IMR-90 (cell line): ENCODE measurements around the gene CD34. TPM values are rescaled to one million over a fixed set of nuclear protein-coding genes. Genes with fewer than 3 reads are reported as not detected.
"Not testable (repeated sequence)": the region's sequence is repeated elsewhere in the genome, so short reads cannot be mapped to it uniquely, and the experiment has no call there.

Experiments
- ATAC-seq: fragments of 200-7000 bp; cut with Tn5 transposase; 2 replicates; pipeline ENCODE4 v1.9.1; 2020; ENCODE audit warnings: low read depth, mild to moderate bottlenecking, moderate library complexity
- BruUV-seq: library from RNA; stranded (reverse); fragments of 400-500 nt; replicated peaks from 2 replicates; lab custom pipeline; 2021; lab: Mats Ljungman, UMichigan
- CTCF ChIA-PET: fragments of 300-600 bp; formaldehyde crosslinking; extraction: SDS; loops from one replicate; lab custom pipeline; 2021; ENCODE audit warnings: antibody characterized with exemption; lab: Yijun Ruan, JAX
- POLR2A ChIA-PET: fragments of 300-600 bp; sonication (Branson Sonifier 250); formaldehyde crosslinking; loops from one replicate; lab custom pipeline; 2022; ENCODE audit warnings: antibody characterized with exemption; ENCODE audit not compliant: unreplicated experiment; lab: Charles Lee
- DNase-seq: peaks from one replicate; pipeline ENCODE4 v3.0.0; 2013
- H2AFZ ChIP-seq: replicated peaks from 2 replicates; pipeline ENCODE3; 2013; ENCODE audit warnings: low read length, mild to moderate bottlenecking; ENCODE audit not compliant: poor library complexity
- H2AK5ac ChIP-seq: 2 replicates; pipeline ENCODE4 v1.6.1; 2013; ENCODE audit warnings: low read depth, low read length, inconsistent platforms
- H2AK9ac ChIP-seq: replicated peaks from 2 replicates; pipeline ENCODE3; 2013; ENCODE audit warnings: mild to moderate bottlenecking, low read depth, low read length, moderate library complexity; ENCODE audit not compliant: poor library complexity
- H2BK120ac ChIP-seq: 2 replicates; pipeline ENCODE4 v1.6.1; 2013; ENCODE audit warnings: low read depth, low read length, inconsistent platforms
- H2BK15ac ChIP-seq: 3 replicates; pipeline ENCODE4 v1.6.1; 2013; ENCODE audit warnings: low read depth, low read length, inconsistent platforms
- H2BK20ac ChIP-seq: 2 replicates; pipeline ENCODE4 v1.6.1; 2013; ENCODE audit warnings: low read depth, mild to moderate bottlenecking, inconsistent platforms, low read length, moderate library complexity
- H2BK5ac ChIP-seq: 2 replicates; pipeline ENCODE4 v1.6.1; 2013; ENCODE audit warnings: mild to moderate bottlenecking, low read depth, low read length, inconsistent platforms; ENCODE audit not compliant: poor library complexity, severe bottlenecking
- H3K14ac ChIP-seq: replicated peaks from 2 replicates; pipeline ENCODE4 v1.6.1; 2013; ENCODE audit warnings: low read depth, low read length, inconsistent platforms
- H3K18ac ChIP-seq: 2 replicates; pipeline ENCODE4 v1.6.1; 2013; ENCODE audit warnings: low read depth, low read length, control low read depth
- H3K23ac ChIP-seq: 2 replicates; pipeline ENCODE4 v1.6.1; 2013; ENCODE audit warnings: low read depth, low read length, inconsistent platforms
- H3K27ac ChIP-seq: 2 replicates; pipeline ENCODE4 v1.5.1; 2013; ENCODE audit warnings: mild to moderate bottlenecking, control low read depth, low read length; ENCODE audit not compliant: insufficient read depth
- H3K27me3 ChIP-seq: 2 replicates; pipeline ENCODE4 v1.6.1; 2013; ENCODE audit warnings: low read length; ENCODE audit not compliant: control insufficient read depth, insufficient read depth
- H3K36me3 ChIP-seq: 2 replicates; pipeline ENCODE4 v1.6.1; 2013; ENCODE audit warnings: low read length, mixed read lengths; ENCODE audit not compliant: control insufficient read depth, insufficient read depth
- H3K4ac ChIP-seq: 2 replicates; pipeline ENCODE4 v1.6.1; 2013; ENCODE audit warnings: low read depth, low read length, inconsistent platforms
- H3K4me1 ChIP-seq: 2 replicates; pipeline ENCODE4 v1.6.1; 2013; ENCODE audit warnings: low read length, mixed read lengths; ENCODE audit not compliant: control insufficient read depth, insufficient read depth
- H3K4me2 ChIP-seq: 2 replicates; pipeline ENCODE4 v1.6.1; 2013; ENCODE audit warnings: low read depth, mild to moderate bottlenecking, control low read depth, low read length, moderate library complexity
- H3K4me3 ChIP-seq: 2 replicates; pipeline ENCODE4 v1.5.1; 2013; ENCODE audit warnings: low read depth, mild to moderate bottlenecking, control low read depth, low read length, moderate library complexity; ENCODE audit not compliant: insufficient read depth
- H3K56ac ChIP-seq: 2 replicates; pipeline ENCODE4 v1.6.1; 2013; ENCODE audit warnings: low read length, inconsistent platforms; ENCODE audit not compliant: insufficient read depth; ENCODE audit errors: extremely low read depth
- H3K79me1 ChIP-seq, 2 experiments: 2 replicates each; pipeline ENCODE4 v1.6.1; 2013; ENCODE audit warnings: low read length in 2 of 2, inconsistent platforms in 1 of 2, low read depth in 1 of 2
- H3K9ac ChIP-seq: 2 replicates; pipeline ENCODE4 v1.6.1; 2013; ENCODE audit warnings: low read depth, low read length, control low read depth
- H3K9me1 ChIP-seq: 2 replicates; pipeline ENCODE4 v1.6.1; 2013; ENCODE audit warnings: low read length, inconsistent platforms; ENCODE audit not compliant: insufficient read depth
- H3K9me3 ChIP-seq: 2 replicates; pipeline ENCODE4 v1.6.1; 2013; ENCODE audit warnings: low read length; ENCODE audit not compliant: control insufficient read depth, insufficient read depth
- H4K20me1 ChIP-seq: 2 replicates; pipeline ENCODE4 v1.6.1; 2013; ENCODE audit warnings: low read length, inconsistent platforms; ENCODE audit not compliant: insufficient read depth
- H4K5ac ChIP-seq: 2 replicates; pipeline ENCODE4 v1.6.1; 2013; ENCODE audit warnings: mild to moderate bottlenecking, low read depth, low read length, control low read depth
- H4K8ac ChIP-seq, 2 experiments: 2 replicates each; pipeline ENCODE4 v1.6.1; 2013; ENCODE audit warnings: low read depth in 2 of 2, low read length in 2 of 2, control low read depth in 1 of 2, inconsistent platforms in 1 of 2
- H4K91ac ChIP-seq: 2 replicates; pipeline ENCODE4 v1.6.1; 2013; ENCODE audit warnings: low read depth, low read length, inconsistent platforms; ENCODE audit not compliant: insufficient read depth
- CHD1 ChIP-seq: IDR thresholded peaks from 2 replicates; pipeline ENCODE4 v1.6.1; 2012; ENCODE audit warnings: low read depth, low read length, improper control_type of control experiment
- FOS ChIP-seq: fragments of 150-350 bp; IDR thresholded peaks from 2 replicates; pipeline ENCODE4 v1.6.1; 2016; ENCODE audit warnings: low read depth, low read length
- MXI1 ChIP-seq: IDR thresholded peaks from 2 replicates; pipeline ENCODE4 v1.6.1; 2012; ENCODE audit warnings: low read depth, mild to moderate bottlenecking, low read length, moderate library complexity, borderline replicate concordance
- NFE2L2 ChIP-seq: fragments of 150-350 bp; IDR thresholded peaks from 2 replicates; pipeline ENCODE4 v1.6.1; 2016; ENCODE audit warnings: low read depth, mild to moderate bottlenecking, low read length
- RCOR1 ChIP-seq: IDR thresholded peaks from 2 replicates; pipeline ENCODE4 v1.6.1; 2012; ENCODE audit warnings: mild to moderate bottlenecking, low read length, improper control_type of control experiment; ENCODE audit not compliant: insufficient replicate concordance
- SMC3 ChIP-seq: fragments of 150-350 bp; IDR thresholded peaks from 2 replicates; pipeline ENCODE4 v1.6.1; 2016; ENCODE audit warnings: low read depth, mild to moderate bottlenecking, antibody characterized with exemption, low read length, moderate library complexity
- WGBS, 2 experiments: methylation state at CpG; one replicate each; pipeline versions ENCODE4 v1.1.5 to v1.1.7; 2013; ENCODE audit warnings: missing lambda C conversion rate in 2 of 2; ENCODE audit not compliant: insufficient read length in 1 of 2; ENCODE audit errors: extremely low coverage in 2 of 2; 5-methylcytosine and 5-hydroxymethylcytosine counted together
- dilution Hi-C: fragments of 300-500 bp; cut with HindIII; formaldehyde crosslinking; loops from one replicate; pipeline ENCODE4 v1.14.3; 2018; ENCODE audit warnings: low sequenced_read_pairs; ENCODE audit not compliant: unreplicated experiment
- in situ Hi-C: fragments of 300-500 bp; cut with MboI; formaldehyde crosslinking; loops from 3 replicates; pipeline ENCODE4 v1.14.3; 2019; ENCODE audit warnings: low sequenced_read_pairs, inconsistent platforms, mixed read lengths
- intact Hi-C: fragments of 100-400 bp; cut with micrococcal nuclease; formaldehyde crosslinking; loops from 2 replicates; pipeline ENCODE4 v1.10.0; 2022
- polyA plus RNA-seq, 3 experiments: library from polyadenylated mRNA; depleted of rRNA; stranded (reverse); fragments of >200 nt; gene quantifications; 2 replicates each; pipeline ENCODE4 v1.2.3, GENCODE V29; 2012; ENCODE audit warnings: low replicate concordance in 1 of 3
- total RNA-seq: library from RNA; depleted of rRNA; stranded (reverse); fragments of >200 nt; gene quantifications from 2 replicates; pipeline ENCODE4 v1.2.3, GENCODE V29; 2012
- TF ChIP-seq, protein P1 (sequence below): fragments of 150-350 bp; IDR thresholded peaks from 2 replicates; pipeline ENCODE4 v1.6.1; 2016; ENCODE audit warnings: low read depth, mild to moderate bottlenecking, low read length, moderate library complexity, borderline replicate concordance

Gene CD34
- total and polyA plus RNA-seq, 2 of the 4 experiments (the other 2 are of a cell fraction), result 0.14 TPM; not detected in 1

GRCh38 chr1:207878939-207879338, 32.0 kb downstream of the CD34 start:
- Histone ChIP-seq H3K36me3 (no peaks in the 10 kb centered on the region), H4K8ac (no peak overlapping the region), H3K27ac (no peak overlapping the region), H3K9me3 (no peaks in the 10 kb centered on the region), H4K5ac (no peak overlapping the region), H2BK15ac (no peak overlapping the region), H2AK5ac (no peak overlapping the region), H3K14ac (no peak overlapping the region), H3K18ac (no peak overlapping the region), H3K23ac (no peak overlapping the region), H4K91ac (no peak overlapping the region), H4K20me1 (no peaks in the 10 kb centered on the region), H3K9ac (no peak overlapping the region), H3K27me3 (peaks cover 12% of the 10 kb centered on the region; the same call in 1 of the 2 replicates), H3K4me2 (no peak overlapping the region), H3K4me1 (no peaks in the 10 kb centered on the region), H2AK9ac (no peak overlapping the region), H2AFZ (no peak overlapping the region), H3K4ac (no peak overlapping the region), H3K56ac (no peak overlapping the region), H2BK5ac (no peak overlapping the region), H3K4me3 (no peak overlapping the region), H3K9me1 (no peaks in the 10 kb centered on the region), H3K79me1 (no peaks in the 10 kb centered on the region), H2BK20ac (no peak overlapping the region), H2BK120ac (no peak overlapping the region)
- POLR2A ChIA-PET, result no interaction called here
- dilution Hi-C loops, result no loop called here
- CTCF ChIA-PET, result no interaction called here
- BruUV-seq, result no TSS peak
- 50% methylated on average over 1 of the region's 1 CpG; no CpG with 5 or more reads in 1 of the 2 experiments for WGBS, 2 experiments
- no peak for ATAC-seq
- intact Hi-C loops, result no loop called here
- DNase-seq, result no peak
- TF ChIP-seq MXI1 (no peak), RCOR1 (no peak), FOS (no peak), SMC3 (no peak), NFE2L2 (no peak), CHD1 (no peak)
- TF ChIP-seq, protein P1, sequence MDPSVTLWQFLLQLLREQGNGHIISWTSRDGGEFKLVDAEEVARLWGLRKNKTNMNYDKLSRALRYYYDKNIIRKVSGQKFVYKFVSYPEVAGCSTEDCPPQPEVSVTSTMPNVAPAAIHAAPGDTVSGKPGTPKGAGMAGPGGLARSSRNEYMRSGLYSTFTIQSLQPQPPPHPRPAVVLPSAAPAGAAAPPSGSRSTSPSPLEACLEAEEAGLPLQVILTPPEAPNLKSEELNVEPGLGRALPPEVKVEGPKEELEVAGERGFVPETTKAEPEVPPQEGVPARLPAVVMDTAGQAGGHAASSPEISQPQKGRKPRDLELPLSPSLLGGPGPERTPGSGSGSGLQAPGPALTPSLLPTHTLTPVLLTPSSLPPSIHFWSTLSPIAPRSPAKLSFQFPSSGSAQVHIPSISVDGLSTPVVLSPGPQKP, result no peak
- in situ Hi-C loops, result no loop called here

- H3K27ac ChIP-seq, H3K9me1 ChIP-seq, H3K36me3 ChIP-seq, H2AFZ ChIP-seq, H4K8ac ChIP-seq, DNase-seq, dilution Hi-C loops, H3K4me3 ChIP-seq, H3K14ac ChIP-seq, POLR2A ChIA-PET, H3K9me3 ChIP-seq, H2AK9ac ChIP-seq, H3K9ac ChIP-seq, BruUV-seq, H4K91ac ChIP-seq, H3K4ac ChIP-seq, CTCF ChIA-PET, H2AK5ac ChIP-seq, H2BK120ac ChIP-seq, in situ Hi-C loops, H2BK15ac ChIP-seq, ATAC-seq, H3K18ac ChIP-seq, H4K20me1 ChIP-seq, H3K4me1 ChIP-seq, H2BK20ac ChIP-seq, H2BK5ac ChIP-seq, intact Hi-C loops, H4K5ac ChIP-seq, H3K23ac ChIP-seq, H3K79me1 ChIP-seq, H3K56ac ChIP-seq, H3K4me2 ChIP-seq: not testable (repeated sequence)
- WGBS, 2 experiments, result 33% methylated on average over 1 of the region's 5 CpGs; no CpG with 5 or more reads in 1 of the 2 experiments
- H3K27me3 ChIP-seq, result peaks cover 15% of the 10 kb centered on the region
These were observed 33.0 kb downstream of the CD34 start for GRCh38 chr1:207877914-207878313.
